H9 (cell line): Measurements from ENCODE around the gene DLGAP4. TPM values are rescaled to one million over a fixed set of nuclear protein-coding genes. Genes with fewer than 3 reads are reported as not detected.

ENCODE experiments used
- DNase-seq: peaks from one replicate; pipeline ENCODE4 v3.0.0-alpha.2; 2017
- H2AFZ ChIP-seq: one replicate; pipeline ENCODE4 v1.6.1; 2013; ENCODE audit warnings: mild to moderate bottlenecking, low read length, control low read depth, moderate library complexity
- H2AK5ac ChIP-seq: 2 replicates; pipeline ENCODE4 v1.6.1; 2013; ENCODE audit warnings: low read length, control low read depth, mixed read lengths; ENCODE audit not compliant: insufficient read length
- H2BK120ac ChIP-seq: one replicate; pipeline ENCODE4 v1.6.1; 2013; ENCODE audit warnings: low read depth, mild to moderate bottlenecking, low read length, control low read depth, inconsistent platforms; ENCODE audit not compliant: poor library complexity, severe bottlenecking
- H2BK12ac ChIP-seq: 2 replicates; pipeline ENCODE4 v1.6.1; 2013; ENCODE audit warnings: low read length, control low read depth, mixed read lengths, low read depth; ENCODE audit not compliant: insufficient read length
- H2BK15ac ChIP-seq: 2 replicates; pipeline ENCODE4 v1.6.1; 2013; ENCODE audit warnings: low read depth, low read length, control low read depth
- H2BK20ac ChIP-seq: one replicate; pipeline ENCODE4 v1.6.1; 2013; ENCODE audit warnings: low read depth, mild to moderate bottlenecking, low read length, control low read depth, inconsistent platforms; ENCODE audit not compliant: poor library complexity, severe bottlenecking
- H2BK5ac ChIP-seq: 2 replicates; pipeline ENCODE4 v1.6.1; 2013; ENCODE audit warnings: low read length, control low read depth, mixed read lengths; ENCODE audit not compliant: insufficient read length
- H3K14ac ChIP-seq: 2 replicates; pipeline ENCODE4 v1.6.1; 2013; ENCODE audit warnings: low read length, control low read depth; ENCODE audit not compliant: insufficient read depth
- H3K18ac ChIP-seq: 2 replicates; pipeline ENCODE4 v1.6.1; 2013; ENCODE audit warnings: low read depth, mild to moderate bottlenecking, mixed read lengths, low read length, control low read depth; ENCODE audit not compliant: insufficient read length
- H3K23ac ChIP-seq: 2 replicates; pipeline ENCODE4 v1.6.1; 2013; ENCODE audit warnings: low read length, control low read depth, mixed read lengths, low read depth; ENCODE audit not compliant: insufficient read length
- H3K23me2 ChIP-seq: 2 replicates; pipeline ENCODE4 v1.6.1; 2013; ENCODE audit warnings: low read depth, mild to moderate bottlenecking, mixed read lengths, low read length, control low read depth; ENCODE audit not compliant: insufficient read length, poor library complexity, severe bottlenecking
- H3K27ac ChIP-seq: 2 replicates; pipeline ENCODE4 v1.5.1; 2013; ENCODE audit warnings: low read length, control low read depth, mixed read lengths, low read depth; ENCODE audit not compliant: insufficient read length
- H3K27me3 ChIP-seq: 2 replicates; pipeline ENCODE4 v1.6.1; 2013; ENCODE audit warnings: low read length, control low read depth, inconsistent platforms; ENCODE audit not compliant: insufficient read depth
- H3K4ac ChIP-seq: 2 replicates; pipeline ENCODE4 v1.6.1; 2013; ENCODE audit warnings: low read depth, mild to moderate bottlenecking, control low read depth, inconsistent platforms, low read length, moderate library complexity
- H3K4me1 ChIP-seq: 2 replicates; pipeline ENCODE4 v1.6.1; 2013; ENCODE audit warnings: low read length, control low read depth, inconsistent platforms; ENCODE audit not compliant: insufficient read depth
- H3K4me2 ChIP-seq: 2 replicates; pipeline ENCODE4 v1.6.1; 2013; ENCODE audit warnings: low read length, control low read depth, mixed read lengths; ENCODE audit not compliant: insufficient read length, insufficient read depth
- H3K56ac ChIP-seq: 2 replicates; pipeline ENCODE4 v1.6.1; 2013; ENCODE audit warnings: low read depth, mild to moderate bottlenecking, mixed read lengths, low read length, control low read depth; ENCODE audit not compliant: insufficient read length
- H3K79me1 ChIP-seq: 2 replicates; pipeline ENCODE4 v1.6.1; 2013; ENCODE audit warnings: low read depth, mild to moderate bottlenecking, moderate library complexity, low read length, control low read depth, inconsistent platforms; ENCODE audit not compliant: insufficient read depth, poor library complexity, severe bottlenecking
- H3K79me2 ChIP-seq: 2 replicates; pipeline ENCODE4 v1.6.1; 2013; ENCODE audit warnings: low read length, control low read depth, inconsistent platforms; ENCODE audit not compliant: insufficient read depth
- H3K9ac ChIP-seq: 2 replicates; pipeline ENCODE4 v1.6.1; 2013; ENCODE audit warnings: low read length, control low read depth, mixed read lengths; ENCODE audit not compliant: insufficient read length; ENCODE audit errors: extremely low read depth
- H3K9me3 ChIP-seq: one replicate; pipeline ENCODE4 v1.6.1; 2013; ENCODE audit warnings: low read depth, low read length, inconsistent platforms; ENCODE audit not compliant: control insufficient read depth
- H3T11ph ChIP-seq: one replicate; pipeline ENCODE4 v1.6.1; 2013; ENCODE audit warnings: mild to moderate bottlenecking, low read length, control low read depth, inconsistent platforms
- H4K20me1 ChIP-seq: one replicate; pipeline ENCODE4 v1.6.1; 2013; ENCODE audit not compliant: control insufficient read depth, insufficient read length, insufficient read depth
- H4K5ac ChIP-seq: 2 replicates; pipeline ENCODE4 v1.6.1; 2013; ENCODE audit warnings: low read depth, mild to moderate bottlenecking, mixed read lengths, low read length, control low read depth; ENCODE audit not compliant: insufficient read length
- H4K8ac ChIP-seq: replicated peaks from 2 replicates; pipeline ENCODE4 v1.6.1; 2013; ENCODE audit warnings: low read length, control low read depth, mixed read lengths, low read depth; ENCODE audit not compliant: insufficient read length
- H4K91ac ChIP-seq: 2 replicates; pipeline ENCODE4 v1.6.1; 2013; ENCODE audit warnings: low read depth, mild to moderate bottlenecking, moderate library complexity, mixed read lengths, low read length, control low read depth; ENCODE audit not compliant: insufficient read length
- H3K27ac Mint-ChIP-seq, 3 experiments: 2 replicates in 2 of 3; 3 replicates in 1 of 3; pipeline ENCODE4 v1.8.0; 2020 to 2021; ENCODE audit warnings: mixed read lengths in 3 of 3, mild to moderate bottlenecking in 1 of 3, moderate library complexity in 1 of 3
- H3K27me3 Mint-ChIP-seq: 2 replicates; pipeline ENCODE4 v1.8.0; 2021; ENCODE audit warnings: low read depth, mild to moderate bottlenecking, moderate library complexity, mixed read lengths
- H3K36me3 Mint-ChIP-seq, 3 experiments: 2 replicates in 2 of 3; 3 replicates in 1 of 3; pipeline ENCODE4 v1.8.0; 2020 to 2021; ENCODE audit warnings: low read depth in 3 of 3, mixed read lengths in 3 of 3; ENCODE audit not compliant: insufficient read depth in 1 of 3
- H3K4me1 Mint-ChIP-seq, 2 experiments: 2 replicates each; pipeline ENCODE4 v1.8.0; 2020; ENCODE audit warnings: mixed read lengths in 2 of 2
- H3K4me3 Mint-ChIP-seq, 2 experiments: 2 replicates in 1 of 2; 3 replicates in 1 of 2; pipeline ENCODE4 v1.8.0; 2020 to 2021; ENCODE audit warnings: mild to moderate bottlenecking in 2 of 2, mixed read lengths in 2 of 2, moderate library complexity in 1 of 2
- H3K9me3 Mint-ChIP-seq, 2 experiments: 2 replicates in 1 of 2; 3 replicates in 1 of 2; pipeline ENCODE4 v1.8.0; 2020; ENCODE audit warnings: mild to moderate bottlenecking in 2 of 2, mixed read lengths in 2 of 2, moderate library complexity in 1 of 2
- CTCF ChIP-seq: fragments of 200-600 bp; sonication (generic); conservative IDR thresholded peaks from 3 replicates; pipeline ENCODE4 v1.8.0; 2021; ENCODE audit warnings: antibody characterized with exemption, mild to moderate bottlenecking
- WGBS: extraction: QIAGEN DNeasy Blood & Tissue Kit; methylation state at CpG from one replicate; pipeline ENCODE4 v1.1.7; 2013; ENCODE audit warnings: missing lambda C conversion rate, low lambda C conversion rate, mixed read lengths; ENCODE audit not compliant: insufficient read length; ENCODE audit errors: extremely low coverage; 5-methylcytosine and 5-hydroxymethylcytosine counted together
- total RNA-seq: library from RNA; stranded (reverse); gene quantifications from 2 replicates; pipeline ENCODE4 v1.2.1, GENCODE V29; 2021

Gene DLGAP4
- total RNA-seq, 1 experiment from 2014 or later = 48.0 TPM

GRCh38 chr20:36540551-36541211 lies 234.5 kb downstream of the DLGAP4 start:
- H3T11ph ChIP-seq = no peak overlapping the region
- no peak overlapping the region for H3K4ac ChIP-seq
- peak overlapping the region; percentile 18 for H3K18ac ChIP-seq
- H3K9me3 Mint-ChIP-seq = no peaks in the 10 kb centered on the region
- H3K4me3 Mint-ChIP-seq = peak overlapping the region; percentile 64 to 74
- WGBS = no CpG with 5 or more reads among the region's 41 CpGs
- peaks cover 6 to 11% (median 7%) of the 10 kb centered on the region in 3 experiments; a peak in 6 of 7 replicates for H3K36me3 Mint-ChIP-seq
- no peaks in the 10 kb centered on the region for H3K79me1 ChIP-seq
- H3K27ac ChIP-seq = no peak overlapping the region
- H3K23me2 ChIP-seq = no peaks in the 10 kb centered on the region
- peaks cover 33 to 39% of the 10 kb centered on the region in 2 experiments for H3K4me1 Mint-ChIP-seq
- H3K27me3 Mint-ChIP-seq = no peaks in the 10 kb centered on the region
- peak; percentile 49 for DNase-seq
- H3K14ac ChIP-seq = peak overlapping the region; percentile 49; the same call in 1 of the 2 replicates
- no peaks in the 10 kb centered on the region for H3K9me3 ChIP-seq
- H4K91ac ChIP-seq = no peak overlapping the region
- no peak overlapping the region for H2BK120ac ChIP-seq
- H2BK20ac ChIP-seq = no peak overlapping the region
- no peaks in the 10 kb centered on the region for H3K27me3 ChIP-seq
- H2AK5ac ChIP-seq = no peak overlapping the region
- TF ChIP-seq CTCF = no peak
- no peak overlapping the region for H4K8ac ChIP-seq
- H2BK15ac ChIP-seq = no peak overlapping the region
- no peak overlapping the region for H2AFZ ChIP-seq
- no peak overlapping the region for H3K56ac ChIP-seq
- H4K20me1 ChIP-seq = peaks cover 3% of the 10 kb centered on the region
- H3K4me1 ChIP-seq = no peaks in the 10 kb centered on the region; the same call in 1 of the 2 replicates
- no peaks in the 10 kb centered on the region; the same call in 1 of the 2 replicates for H3K79me2 ChIP-seq
- H4K5ac ChIP-seq = no peak overlapping the region
- no peak overlapping the region for H2BK12ac ChIP-seq
- no peak overlapping the region for H2BK5ac ChIP-seq
- peak overlapping the region in 2 of 3 experiments; percentile 86 to 91; a peak in 3 of 7 replicates for H3K27ac Mint-ChIP-seq
- no peak overlapping the region for H3K23ac ChIP-seq
- H3K9ac ChIP-seq = no peak overlapping the region
- H3K4me2 ChIP-seq = peak overlapping the region; percentile 23
